Activated gamma-delta T cell (primary cell): Measurements from ENCODE around the gene CBLC.
"Not testable (repeated sequence)": the region's sequence is repeated elsewhere in the genome, so short reads cannot be mapped to it uniquely, and the experiment has no call there.

Source experiments
- DNase-seq: peaks from one replicate; lab custom pipeline; 2025; lab: John Stamatoyannopoulos, UW

CBLC gene

DNA sequence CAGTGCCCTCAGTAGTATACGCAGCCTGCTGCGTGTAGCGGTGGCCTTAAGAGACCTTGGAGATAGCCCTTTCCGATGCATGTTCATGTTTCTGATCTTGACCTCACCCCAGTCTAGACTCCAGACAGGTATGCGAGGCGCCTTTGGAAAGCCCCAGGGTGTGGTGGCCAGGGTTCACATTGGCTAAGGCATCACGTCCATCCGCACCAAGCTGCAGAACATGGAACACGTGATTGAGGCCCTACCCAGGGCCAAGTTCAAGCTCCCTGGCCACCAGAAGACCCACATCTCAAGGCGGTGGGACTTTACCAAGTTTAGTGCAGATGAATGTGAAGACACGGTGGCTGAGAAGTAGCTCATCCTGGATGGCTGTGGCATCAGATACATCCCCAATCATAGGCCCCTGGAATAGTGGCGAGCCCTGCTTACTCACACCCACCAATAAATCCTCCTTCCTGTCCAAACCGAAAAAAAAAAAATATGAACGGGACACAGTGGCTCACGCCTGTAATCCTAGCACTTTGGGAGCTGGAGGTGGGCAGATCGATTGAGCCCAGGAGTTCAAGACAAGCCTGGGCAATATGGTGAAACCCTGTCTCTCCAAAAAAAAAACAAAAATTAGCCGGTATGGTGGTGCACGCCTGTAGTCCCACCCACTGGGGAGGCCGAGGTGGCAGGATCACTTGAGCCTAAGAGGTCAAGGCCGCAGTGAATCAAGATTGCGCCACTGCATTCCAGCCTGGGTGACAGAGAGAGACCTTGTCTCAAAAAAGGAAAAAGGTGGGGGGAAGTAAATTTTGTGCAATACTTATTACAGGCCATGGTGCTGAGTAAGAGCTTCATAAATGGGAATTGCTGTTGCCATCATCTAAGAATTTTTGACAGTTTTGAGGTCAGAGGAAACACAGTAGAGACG is 12.4 kb upstream of the CBLC start:
- no peak for DNase-seq

DNA sequence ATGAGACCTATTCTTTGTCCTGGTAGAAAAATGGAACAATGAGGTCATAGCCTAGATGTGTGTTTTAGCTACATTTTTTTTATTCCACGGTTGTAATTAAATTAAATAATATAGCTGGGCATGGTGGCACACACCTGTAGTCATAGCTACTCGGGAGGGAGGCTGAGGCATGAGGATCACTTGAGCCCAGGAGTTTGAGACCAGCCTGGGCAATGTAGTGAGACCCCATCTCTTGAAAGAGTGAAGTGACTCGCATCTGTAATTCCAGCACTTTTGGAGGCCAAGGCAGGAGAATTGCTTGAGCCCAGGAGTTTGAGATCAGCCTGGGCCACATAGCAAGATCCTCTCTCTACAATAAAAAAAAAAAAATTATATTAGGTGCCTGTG is 11.7 kb upstream of the CBLC start:
- DNase-seq: no peak

DNA sequence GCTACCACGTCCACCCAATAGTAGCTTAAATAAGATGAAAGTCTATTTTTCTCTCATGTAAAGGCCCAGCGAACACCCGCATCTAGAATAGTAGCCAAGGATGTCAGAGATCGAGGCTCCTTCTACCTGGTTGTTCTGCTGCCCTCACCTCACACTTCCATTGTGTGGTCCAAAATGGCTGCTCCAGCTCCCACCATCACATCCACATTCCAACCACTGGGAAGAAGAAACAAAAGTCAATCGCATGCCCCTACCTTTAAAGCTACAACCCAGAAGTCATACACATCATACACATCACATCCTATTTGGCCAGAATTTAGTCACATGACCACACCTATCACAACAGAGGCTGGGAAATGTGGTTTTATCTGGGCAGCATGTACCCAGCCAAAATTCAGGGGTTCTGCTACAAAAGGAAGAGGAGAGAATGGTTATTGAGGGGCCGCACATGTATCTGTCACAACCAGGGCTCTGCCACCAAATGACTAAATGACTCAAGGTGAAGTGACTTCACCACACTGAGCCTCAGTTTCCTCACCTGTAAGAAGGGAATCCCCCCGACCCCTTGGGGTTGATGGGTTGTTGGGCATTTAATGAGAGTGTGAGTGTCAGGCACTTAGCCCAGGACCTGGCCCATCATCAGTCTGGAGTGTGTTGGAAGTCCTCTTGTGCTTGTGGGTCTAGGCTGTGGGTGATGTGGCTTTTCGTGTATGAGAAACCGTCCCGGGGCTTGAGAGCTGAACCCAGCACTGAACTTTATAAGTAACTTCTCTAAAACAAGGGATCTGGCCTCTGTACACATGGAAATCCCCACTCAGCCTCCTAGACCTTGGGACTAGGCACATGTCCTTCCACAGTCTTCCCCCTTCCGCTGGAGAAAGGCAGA is 10.2 kb upstream of the CBLC start:
- DNase-seq: no peak

DNA sequence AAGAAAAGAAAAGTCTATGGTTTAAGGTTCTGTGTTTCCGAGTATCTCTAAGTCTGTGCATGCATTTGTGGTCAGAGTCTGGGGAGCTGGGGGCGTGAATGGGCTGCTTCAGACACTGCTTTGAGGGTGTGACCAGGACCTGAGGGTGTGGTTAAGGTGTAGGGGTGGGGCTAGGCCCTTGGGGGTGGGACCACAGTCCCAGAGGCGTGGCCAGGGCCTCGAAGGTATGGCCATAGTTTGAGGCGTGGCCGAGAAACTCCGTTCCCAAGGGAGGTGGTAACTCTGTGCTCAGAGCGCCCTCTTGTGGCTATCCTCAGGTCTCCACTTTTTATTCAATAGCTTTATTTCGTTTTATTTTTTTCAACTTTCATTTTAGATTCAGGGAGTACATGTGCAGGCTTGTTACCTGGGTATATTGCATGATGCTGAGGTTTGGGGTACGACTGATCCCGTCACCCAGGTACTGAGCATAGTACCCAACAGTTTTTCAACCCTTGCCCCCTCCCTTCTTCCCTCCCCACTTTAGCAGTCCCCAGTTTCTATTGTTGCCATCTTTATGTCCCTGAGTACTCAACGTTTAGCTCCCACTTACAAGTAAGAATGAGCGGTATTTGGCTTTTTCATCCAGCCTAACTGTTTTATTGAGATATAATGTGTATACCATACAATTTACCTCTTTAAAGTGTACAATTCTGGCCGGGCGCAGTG is 7.0 kb upstream of the CBLC start:
- peak; percentile 68 for DNase-seq

DNA sequence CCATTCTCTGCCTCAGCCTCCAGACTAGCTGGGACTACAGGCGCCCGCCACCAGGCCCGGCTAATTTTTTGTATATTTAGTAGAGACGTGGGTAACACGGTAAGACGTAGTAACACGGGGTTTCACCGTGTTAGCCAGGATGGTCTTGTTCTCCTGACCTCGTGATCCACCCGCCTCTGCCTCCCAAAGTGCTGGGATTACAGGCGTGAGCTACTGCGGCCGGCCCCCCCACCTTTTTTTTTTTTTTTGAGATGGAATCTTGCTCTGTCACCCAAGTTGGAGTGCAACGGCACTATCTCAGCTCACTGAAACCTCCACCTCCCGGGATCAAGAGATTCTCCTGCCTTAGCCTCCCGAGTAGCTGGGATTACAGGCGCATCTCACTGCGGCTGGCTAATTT is 5.5 kb upstream of the CBLC start:
- DNase-seq: not testable (repeated sequence)

DNA sequence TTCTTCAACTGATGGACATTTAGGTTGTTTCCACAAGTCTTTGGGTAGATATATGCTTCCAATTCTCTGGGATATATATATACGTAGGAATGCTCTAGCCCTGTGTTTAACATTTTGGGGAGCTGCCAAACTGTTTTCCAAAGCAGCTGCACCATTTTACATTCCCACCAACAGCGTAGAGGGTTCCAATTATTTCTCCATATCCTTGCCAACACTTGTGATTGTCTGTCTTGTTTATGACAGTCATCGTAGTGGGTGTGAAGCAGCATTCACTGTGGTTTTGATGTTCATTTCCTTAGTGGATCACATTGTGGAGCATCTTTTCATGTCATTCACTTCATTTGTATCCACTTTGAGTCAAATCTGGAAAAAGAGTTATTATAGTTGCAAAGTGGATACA is 4.7 kb upstream of the CBLC start:
- DNase-seq: no peak

DNA sequence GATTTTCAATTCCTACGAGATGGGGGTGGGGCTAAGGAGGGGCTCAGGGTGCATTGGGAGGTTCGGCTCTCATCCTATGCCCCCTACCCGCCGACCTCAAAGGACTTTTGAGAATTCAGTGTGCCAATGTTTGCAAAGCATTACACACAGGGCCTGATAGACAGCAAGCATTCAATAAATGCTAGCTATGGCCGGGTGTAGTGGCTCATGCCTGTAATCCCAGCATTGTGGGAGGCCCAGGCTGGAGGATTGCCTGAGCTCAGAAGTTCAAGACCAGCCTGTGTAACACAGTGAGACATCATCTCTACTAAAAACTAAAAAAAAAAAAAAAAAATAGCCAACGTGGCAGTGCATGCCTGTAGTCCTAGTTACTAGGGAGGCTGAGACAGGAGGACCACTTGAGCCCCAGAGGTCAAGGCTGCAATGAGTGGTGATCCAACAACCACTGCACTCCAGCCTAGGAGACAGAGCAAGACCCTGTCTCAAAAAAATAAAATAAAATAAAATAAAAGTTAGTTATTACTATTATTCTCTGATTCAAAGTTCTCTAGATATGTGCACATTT is 1.9 kb upstream of the CBLC start:
- DNase-seq: no peak

DNA sequence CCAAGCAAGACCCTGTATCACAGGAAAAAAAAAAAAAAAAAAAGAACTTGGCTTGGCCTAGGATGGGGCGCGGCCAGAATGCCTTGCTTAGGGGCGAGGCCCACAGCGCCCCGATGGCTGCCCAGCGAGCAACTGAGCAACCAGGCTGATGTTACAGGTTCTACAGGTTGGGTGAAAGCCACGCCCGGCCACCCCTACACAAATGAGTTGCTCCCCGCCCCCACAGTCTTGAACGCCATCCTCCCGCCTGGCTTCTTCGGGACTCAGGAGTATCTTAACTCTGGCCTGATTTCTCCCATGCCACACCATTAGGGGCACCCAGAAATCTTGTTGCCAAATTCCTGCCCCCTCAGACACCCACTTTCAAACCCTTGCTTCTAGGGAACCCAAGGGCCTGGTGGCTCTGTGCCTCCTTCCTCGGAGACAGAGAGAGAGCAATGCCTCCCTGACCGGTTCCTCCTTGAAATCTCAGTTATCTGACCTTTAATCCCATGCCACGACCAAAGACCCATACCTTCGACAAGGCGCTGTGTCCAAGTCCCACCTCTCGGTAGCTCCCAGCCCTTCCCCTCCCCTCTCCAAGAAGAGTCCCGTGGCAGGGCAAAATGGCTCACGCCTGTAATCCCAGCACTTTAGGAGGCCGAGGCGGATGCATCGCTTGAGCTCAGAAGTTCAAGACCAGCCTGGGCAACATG is 1.1 kb upstream of the CBLC start:
- no peak for DNase-seq

DNA sequence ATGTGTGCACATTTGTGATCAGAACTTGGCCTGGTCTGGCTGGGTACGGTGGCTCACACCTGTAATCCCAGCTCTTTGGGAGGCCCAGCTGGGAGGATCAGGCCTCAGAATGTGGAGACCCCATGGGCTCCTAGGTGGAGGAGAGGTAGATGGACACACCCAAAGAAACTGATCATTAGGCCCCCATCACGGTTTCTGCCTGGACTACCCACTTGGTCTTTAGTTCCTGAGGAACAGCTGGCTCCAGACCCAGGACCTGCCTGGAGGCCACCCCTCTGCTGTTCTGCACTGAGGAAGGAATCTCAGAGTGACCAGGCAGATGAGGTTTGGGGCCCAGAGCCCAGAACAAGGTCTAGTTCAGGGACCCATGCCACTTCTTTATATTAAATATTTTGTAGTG is 1.5 kb downstream of the CBLC start:
- no peak for DNase-seq

DNA sequence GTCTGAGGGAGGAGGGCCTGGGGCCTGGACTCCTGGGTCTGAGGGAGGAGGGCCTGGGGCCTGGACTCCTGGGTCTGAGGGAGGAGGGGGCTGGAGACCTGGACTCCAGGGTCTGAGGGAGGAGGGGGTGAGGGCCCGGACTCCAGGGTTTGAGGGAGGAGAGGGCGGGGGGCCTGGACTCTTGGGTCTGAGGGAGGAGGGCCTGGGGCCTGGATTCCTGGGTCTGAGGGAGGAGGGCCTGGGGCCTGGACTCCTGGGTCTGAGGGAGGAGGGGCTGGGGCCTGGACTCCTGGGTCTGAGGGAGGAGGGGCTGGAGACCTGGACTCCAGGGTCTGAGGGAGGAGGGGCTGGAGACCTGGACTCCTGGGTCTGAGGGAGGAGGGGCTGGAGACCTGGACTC is 4.0 kb downstream of the CBLC start:
- not testable (repeated sequence) for DNase-seq

DNA sequence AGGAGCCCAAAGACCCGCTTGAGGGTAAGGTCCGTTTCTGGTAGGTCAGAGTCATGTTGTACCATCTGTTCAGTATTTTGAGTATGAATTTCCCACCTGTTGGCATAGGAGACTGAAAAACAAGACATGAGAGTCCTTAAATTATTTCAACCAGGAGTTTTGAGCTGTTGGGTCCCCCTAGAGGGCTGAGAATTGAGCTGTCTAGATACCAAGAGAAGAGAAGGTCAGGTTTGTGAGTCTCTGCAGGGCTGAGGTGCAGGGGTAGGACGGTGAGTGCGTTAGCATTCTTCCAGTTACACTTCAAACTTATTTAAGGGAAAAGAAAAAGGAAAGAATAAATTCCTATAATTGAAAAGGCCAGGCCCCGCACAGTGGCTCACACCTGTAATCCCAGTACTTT is 5.0 kb downstream of the CBLC start:
- no peak for DNase-seq

DNA sequence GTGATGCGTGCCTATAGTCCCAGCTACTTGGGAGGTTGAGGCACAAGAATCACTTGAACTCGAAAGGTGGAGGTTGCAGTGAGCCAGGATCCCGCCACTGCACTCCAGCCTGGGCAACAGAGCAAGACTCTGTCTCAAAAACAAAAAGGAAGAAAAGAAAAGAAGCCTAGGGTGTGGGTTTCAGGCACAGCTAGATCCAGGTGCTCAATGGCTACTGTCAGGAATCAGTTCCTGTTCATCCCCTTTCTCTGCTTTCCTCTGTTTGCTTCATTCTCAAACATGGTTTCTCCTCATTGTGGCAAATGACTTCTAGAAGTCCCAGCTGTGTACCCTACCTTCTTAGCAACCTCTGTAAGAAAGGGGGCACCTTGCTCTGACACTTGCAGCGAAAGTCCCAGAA is 5.9 kb downstream of the CBLC start:
- no peak for DNase-seq

DNA sequence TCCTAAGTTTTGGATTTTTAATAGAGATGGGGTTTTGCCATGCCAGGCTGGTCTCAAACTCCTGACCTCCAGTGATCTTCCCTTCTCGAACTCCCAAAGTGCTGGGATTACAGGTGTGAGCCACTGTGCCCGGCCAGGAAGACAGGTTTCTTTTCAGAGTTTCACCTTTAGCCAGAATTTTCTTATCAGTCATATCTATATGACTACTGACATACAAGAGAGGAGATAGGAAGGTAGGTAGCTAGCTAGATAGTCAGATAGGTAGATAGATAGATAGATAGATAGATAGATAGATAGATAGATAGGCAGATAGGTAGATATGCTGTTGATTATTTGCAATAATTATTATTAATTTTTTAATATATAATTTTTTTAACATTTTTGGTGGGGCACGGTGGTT is 7.6 kb downstream of the CBLC start:
- no peak for DNase-seq

DNA sequence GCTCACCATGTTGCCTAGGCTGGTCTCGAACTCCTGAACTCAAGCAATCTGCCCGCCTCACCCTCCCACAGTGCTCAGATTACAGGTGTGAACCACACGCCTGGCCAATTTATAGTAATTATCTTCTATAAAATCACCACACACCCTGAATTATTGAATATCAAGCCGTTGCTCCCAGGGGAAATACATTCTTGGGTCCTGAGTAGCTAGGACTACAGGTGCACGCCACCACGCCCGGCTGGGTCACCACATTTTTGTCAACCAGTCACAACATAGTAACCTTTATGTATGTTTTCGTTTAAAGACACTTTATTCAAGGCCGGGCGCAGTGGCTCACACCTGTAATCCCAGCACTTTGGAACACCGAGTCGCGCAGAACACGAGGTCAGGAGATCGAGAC is 8.3 kb downstream of the CBLC start:
- DNase-seq: no peak

DNA sequence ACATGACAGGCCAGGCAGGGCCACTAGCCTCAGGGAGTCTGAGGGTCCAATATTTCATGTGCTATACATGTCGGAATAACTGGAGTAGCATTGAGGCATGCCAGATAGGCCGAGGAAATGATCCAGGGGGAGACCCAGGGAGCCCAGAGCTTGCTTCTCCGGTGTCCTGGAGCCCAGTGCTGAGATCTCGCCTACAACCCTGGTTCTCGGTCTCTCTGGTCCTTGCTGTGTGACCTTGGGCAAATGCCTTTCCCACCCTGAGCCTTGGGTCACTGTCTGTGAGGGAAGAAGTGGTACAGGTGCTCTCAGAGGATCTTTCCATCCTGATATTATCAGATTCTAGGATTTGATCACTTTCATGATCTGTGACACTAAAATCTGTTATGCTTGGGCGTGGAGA is 11.3 kb downstream of the CBLC start:
- no peak for DNase-seq

DNA sequence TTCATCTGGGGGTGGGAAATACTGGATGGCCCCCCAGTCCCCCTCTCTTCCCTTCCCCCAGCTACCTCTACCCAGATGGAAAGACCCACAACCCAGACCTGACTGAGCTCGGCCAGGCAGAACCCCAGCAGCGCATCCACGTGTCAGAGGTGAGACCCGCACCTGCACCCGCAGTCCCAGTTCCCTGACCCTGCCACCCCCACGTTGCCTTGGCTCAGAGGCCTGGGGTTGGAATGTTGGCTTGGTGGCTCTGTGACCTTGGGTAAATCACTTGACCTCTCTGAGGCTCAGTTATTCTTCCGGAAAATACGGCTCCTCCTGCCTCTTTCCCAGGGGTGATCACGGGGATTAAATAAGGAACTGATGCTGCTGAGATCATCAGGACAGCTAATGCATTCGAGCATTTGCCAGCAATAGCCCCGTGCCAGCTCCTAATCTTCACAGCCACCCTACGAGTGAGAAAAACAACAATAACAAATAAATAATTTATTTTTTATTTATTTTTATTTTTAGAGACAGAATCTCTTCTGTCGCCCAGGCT is 12.3 kb downstream of the CBLC start:
- DNase-seq: no peak

DNA sequence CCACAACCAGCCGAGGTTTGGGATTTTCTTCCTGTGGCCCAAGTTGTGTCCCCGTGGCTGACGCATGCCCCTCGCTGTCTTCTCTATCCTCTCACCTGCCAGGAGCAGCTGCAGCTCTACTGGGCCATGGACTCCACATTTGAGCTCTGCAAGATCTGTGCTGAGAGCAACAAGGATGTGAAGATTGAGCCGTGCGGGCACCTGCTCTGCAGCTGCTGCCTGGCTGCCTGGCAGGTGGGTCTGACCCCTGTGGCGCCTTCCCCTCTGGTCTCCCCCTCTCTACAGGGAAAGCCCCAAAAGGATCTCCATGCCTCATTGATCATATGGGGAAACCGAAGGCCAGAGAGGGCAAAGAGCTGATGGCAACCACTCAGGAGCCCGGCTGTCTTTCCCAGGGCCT is 14.6 kb downstream of the CBLC start:
- no peak for DNase-seq

DNA sequence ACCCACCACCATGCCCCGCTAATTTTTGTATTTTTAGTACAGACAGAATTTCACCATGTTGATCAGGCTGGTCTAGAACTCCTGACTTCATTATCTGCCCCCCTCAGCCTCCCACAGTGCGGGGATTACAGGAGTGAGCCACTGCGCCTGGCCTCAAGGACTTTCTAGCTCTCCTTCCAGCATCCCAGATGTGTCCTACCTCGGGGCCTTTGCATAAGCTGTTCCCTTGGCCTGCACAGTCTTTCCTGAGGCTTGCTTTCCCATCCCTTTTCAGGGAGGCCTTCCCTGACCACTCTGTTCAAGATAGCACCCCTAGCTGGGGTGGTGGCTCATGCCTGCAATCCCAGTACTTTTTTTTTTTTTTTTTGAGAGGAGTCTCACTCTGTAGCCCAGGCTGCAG is 16.9 kb downstream of the CBLC start:
- no peak for DNase-seq

DNA sequence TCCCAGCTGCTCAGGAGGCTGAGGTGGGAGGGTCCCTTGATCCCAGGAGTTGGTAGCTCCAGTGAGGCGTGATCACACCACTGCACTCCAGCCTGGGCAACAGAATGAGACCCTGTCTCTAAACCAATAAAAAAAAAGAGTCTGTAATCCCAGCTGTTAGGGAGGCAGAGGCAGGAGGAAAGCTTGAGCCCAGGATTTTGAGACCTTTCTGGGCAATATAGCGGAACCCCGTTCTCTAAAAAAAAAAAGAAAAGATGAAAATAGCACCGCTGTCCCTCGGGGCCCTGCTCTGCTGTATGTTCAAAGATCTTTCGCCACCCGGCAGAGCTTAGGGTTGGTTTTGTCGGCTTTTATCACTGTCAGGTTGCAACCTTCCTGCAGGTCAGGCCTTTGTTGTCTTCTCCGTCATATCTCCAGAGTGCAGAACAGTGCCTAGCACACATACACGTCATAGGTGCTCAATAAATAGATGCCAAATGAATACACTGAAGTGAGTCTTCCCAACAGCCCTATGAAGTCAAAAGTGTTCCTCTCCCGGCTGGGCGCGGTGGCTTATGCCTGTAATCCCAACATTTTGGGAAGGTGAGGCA is 17.8 kb downstream of the CBLC start:
- DNase-seq: no peak

DNA sequence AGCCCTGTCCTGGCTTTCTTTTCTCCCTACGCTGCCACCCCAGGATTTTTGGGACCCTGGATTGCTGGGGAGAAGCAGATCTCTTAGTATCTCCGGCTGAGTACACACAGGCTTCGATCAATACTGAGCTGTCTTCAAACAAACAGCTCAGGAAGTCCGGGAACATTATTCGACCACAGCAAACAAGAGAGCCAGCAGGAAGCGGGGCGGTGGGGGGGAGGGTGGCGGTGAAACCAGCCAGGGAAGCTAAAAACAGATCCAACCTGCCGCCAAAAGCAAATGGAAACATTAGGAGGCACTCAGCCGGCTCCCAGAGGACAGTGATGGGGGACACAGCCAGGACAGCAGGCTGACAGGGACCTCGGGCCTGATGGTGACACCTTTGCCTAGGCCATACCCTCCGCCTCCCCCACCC is 19.0 kb downstream of the CBLC start:
- DNase-seq: no peak
